Pancreas (tissue), 10 donors: Measurements from ENCODE around the gene KATNAL2. TPM values are rescaled to one million over a fixed set of nuclear protein-coding genes. Genes with fewer than 3 reads are reported as not detected.

Experiments used
- ATAC-seq, 4 donors: fragments of 200-7000 bp; cut with Tn5 transposase; one replicate each; pipeline versions ENCODE4 v1.8.0 to v1.9.1; 2020; ENCODE audit warnings: mild to moderate bottlenecking in 4 of 4, moderate library complexity in 4 of 4
- DNase-seq, 6 donors: peaks; one replicate each; pipeline ENCODE4 v3.0.0-alpha.2; 2020
- FAIRE-seq: peaks from 2 replicates; lab custom pipeline; 2012; peaks lifted over from hg19 to GRCh38; lab: Jason Lieb, UNC
- H3K27ac ChIP-seq, 4 donors: fragments of 200-600 bp; sonication (generic); 1 replicate in 3 of 4; 2 replicates in 1 of 4; pipeline versions ENCODE4 v1.5.0 to v1.8.0; 2020
- H3K27me3 ChIP-seq, 4 donors: fragments of 200-600 bp; one replicate each; pipeline ENCODE4 v1.8.0; 2021
- H3K36me3 ChIP-seq, 3 donors: fragments of 200-600 bp; sonication (generic) in 1 of 3; one replicate each; pipeline versions ENCODE4 v1.5.0 to v1.8.0; 2020 to 2021
- H3K4me1 ChIP-seq, 3 donors: fragments of 200-600 bp; one replicate each; pipeline ENCODE4 v1.8.0; 2021
- H3K4me3 ChIP-seq, 4 donors: fragments of 200-600 bp; sonication (generic) in 2 of 4; one replicate each; pipeline versions ENCODE4 v1.5.0 to v1.8.0; 2020 to 2021
- H3K9me3 ChIP-seq, 4 donors: fragments of 200-600 bp; one replicate each; pipeline ENCODE4 v1.8.0; 2021
- CTCF ChIP-seq, 4 donors: fragments of 200-600 bp; sonication (generic) in 3 of 4; IDR thresholded peaks; one replicate each; pipeline versions ENCODE4 v1.5.0 to v1.8.0; 2021; ENCODE audit warnings: antibody characterized with exemption in 4 of 4
- WGBS, 2 donors: extraction: QIAGEN DNeasy Blood & Tissue Kit; methylation state at CpG; one replicate each; pipeline ENCODE4 v1.1.7; 2013; 5-methylcytosine and 5-hydroxymethylcytosine counted together
- intact Hi-C, 3 donors: fragments of 100-400 bp; cut with DNase I; formaldehyde crosslinking; loops; one replicate each; pipeline versions ENCODE4 v1.11.1 to v1.14.2; 2022
- polyA plus RNA-seq, 2 donors: library from polyadenylated mRNA; stranded (reverse); fragments of 200-250 nt; gene quantifications; one replicate each; pipeline ENCODE4 v1.2.3, GENCODE V29; 2013
- total RNA-seq, 6 donors: library from RNA; stranded (reverse); fragmentation: NEBNext Ultra II Directional in 4 of 6; extraction: Animal tissue kit (Norgen Biotek cat#: 25700) in 4 of 6; gene quantifications; one replicate each; pipeline versions ENCODE4 v1.2.1 to v1.2.4, GENCODE V29; 2021 to 2023
- donor health status: healthy with polysubstance abuse.
- donor health status: DM: no; HTN: no; CAD: no; lungs with moderate emphysema.
- donor health status: DM: no; HTN: no; CAD: no.
- donor health status: control.
- donor health status: control.
- donor health status: Bipolar disorder and iron deficiency.
- donor health status: DM: yes; HTN: yes; CAD: no.
- donor health status: DM: no; HTN: no; CAD: no.
- donor health status: DM: no; HTN: no; CAD: no.
- donor health status: DM: yes; HTN: yes; CAD: no.

Gene KATNAL2
- total and polyA plus RNA-seq, 8 donors, result 0.97 to 3.8 (median 1.7) TPM

DNA sequence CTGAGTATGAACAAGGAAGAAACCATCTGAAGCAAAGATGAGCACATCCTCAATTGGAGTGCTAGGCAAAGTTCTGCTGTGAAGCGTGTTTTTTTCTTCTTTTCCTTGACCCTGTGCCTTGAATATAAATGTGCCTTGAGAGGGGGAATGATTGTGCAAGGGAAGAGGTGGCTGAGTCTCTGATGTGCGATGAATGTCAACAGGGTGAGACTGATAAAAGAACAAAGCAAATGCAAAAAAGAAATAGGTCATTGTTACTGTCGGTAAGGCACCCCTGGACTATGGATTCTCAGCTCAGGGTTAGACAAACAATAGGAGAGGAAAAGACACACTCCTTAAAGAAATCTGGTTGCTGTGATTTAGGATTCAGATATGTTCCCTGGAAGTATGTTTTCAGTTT, 178.4 kb downstream of the KATNAL2 start:
- Histone ChIP-seq H3K4me1 (no peaks in the 10 kb centered on the region), H3K9me3 (no peaks in the 10 kb centered on the region), H3K4me3 (no peak overlapping the region), H3K36me3 (no peaks in the 10 kb centered on the region), H3K27ac (no peak overlapping the region), H3K27me3 (no peaks in the 10 kb centered on the region)
- intact Hi-C loops, result loop anchor here in 1 of 3 donors (10.0 kb wide), 1 partner anchor 659 kb away; no protein-coding TSS in a partner anchor
- ATAC-seq (no peak), DNase-seq (no peak), FAIRE-seq (no peak)
- WGBS, 2 donors, result 82 to 83% methylated on average over 3 of the region's 3 CpGs
- no peak for TF ChIP-seq CTCF (IDR thresholded peaks at IDR 0.05)

DNA sequence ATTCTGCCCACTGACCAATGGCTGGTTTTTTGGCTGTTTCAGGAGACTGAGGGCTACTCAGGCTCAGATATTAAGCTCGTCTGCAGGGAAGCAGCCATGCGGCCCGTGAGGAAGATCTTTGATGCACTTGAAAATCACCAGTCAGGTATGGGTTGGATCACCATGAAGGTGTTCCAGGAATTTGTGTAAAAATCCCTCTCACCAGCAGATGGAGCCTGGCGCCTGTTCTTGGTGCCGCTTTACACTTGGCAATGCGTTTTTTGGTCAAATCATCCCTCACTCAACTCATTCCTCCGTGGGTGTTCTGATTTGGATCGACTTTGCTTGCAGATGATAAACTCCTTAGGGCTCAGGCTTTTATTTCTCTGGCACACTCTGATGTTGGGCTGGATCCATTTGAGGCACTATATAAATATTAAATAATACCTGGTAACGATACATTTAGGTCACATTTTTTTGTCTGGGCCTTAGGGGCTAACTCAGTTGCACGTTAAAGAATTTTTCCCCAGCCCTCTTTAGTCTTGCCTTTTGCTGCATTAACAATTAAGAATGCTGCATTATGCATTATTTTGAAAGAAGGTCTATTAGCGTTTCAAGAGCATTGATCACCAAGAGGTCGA, 182.9 kb downstream of the KATNAL2 start:
- FAIRE-seq (no peak), ATAC-seq (peak; percentile 80 to 93 (median 90)), DNase-seq (peak; percentile 18 to 73 (median 42))
- H3K9me3 ChIP-seq, result no peaks in the 10 kb centered on the region
- WGBS, 2 donors, result 23 to 25% methylated on average over 12 of the region's 12 CpGs
- H3K4me1 ChIP-seq, result no peaks in the 10 kb centered on the region
- H3K36me3 ChIP-seq, result peaks cover 0 to 5% (median 0%) of the 10 kb centered on the region in 3 donors
- no peak overlapping the region for H3K27ac ChIP-seq
- no peaks in the 10 kb centered on the region for H3K27me3 ChIP-seq
- peak; percentile 49 to 59 (median 56) for TF ChIP-seq CTCF (IDR thresholded peaks at IDR 0.05)
- intact Hi-C loops, result loop anchor here in 2 of 3 donors (5.0 to 10.0 kb wide), 2 partner anchors 102 to 104 kb away; no protein-coding TSS in a partner anchor
- H3K4me3 ChIP-seq, result no peak overlapping the region

GRCh38 chr18:47108373-47108772, 191.0 kb downstream of the KATNAL2 start:
- no peak for TF ChIP-seq CTCF (IDR thresholded peaks at IDR 0.05)
- 68 to 71% methylated on average over 3 of the region's 3 CpGs for WGBS, 2 donors
- Histone ChIP-seq H3K27me3 (no peaks in the 10 kb centered on the region), H3K36me3 (peaks cover 0 to 17% (median 0%) of the 10 kb centered on the region in 3 donors), H3K9me3 (no peaks in the 10 kb centered on the region), H3K4me1 (no peaks in the 10 kb centered on the region), H3K27ac (no peak overlapping the region), H3K4me3 (no peak overlapping the region)
- intact Hi-C loops, result loop anchor here in 1 of 3 donors (10.0 kb wide), 1 partner anchor 96 kb away; no protein-coding TSS in a partner anchor
- no peak for DNase-seq
- no peak for ATAC-seq
- FAIRE-seq, result no peak

GRCh38 chr18:47108998-47109405, 191.6 kb downstream of the KATNAL2 start:
- Histone ChIP-seq H3K36me3 (peaks cover 0 to 13% (median 0%) of the 10 kb centered on the region in 3 donors), H3K27me3 (no peaks in the 10 kb centered on the region), H3K4me3 (no peak overlapping the region), H3K4me1 (no peaks in the 10 kb centered on the region), H3K9me3 (no peaks in the 10 kb centered on the region), H3K27ac (no peak overlapping the region)
- WGBS, 2 donors, result 86 to 93% methylated on average over 7 of the region's 7 CpGs
- ATAC-seq (no peak), FAIRE-seq (no peak), DNase-seq (no peak)
- intact Hi-C loops, result loop anchor here in 1 of 3 donors (10.0 kb wide), 1 partner anchor 96 kb away; no protein-coding TSS in a partner anchor
- TF ChIP-seq CTCF (IDR thresholded peaks at IDR 0.05), result no peak

- FAIRE-seq (no peak), DNase-seq (no peak), ATAC-seq (no peak)
- no peak for TF ChIP-seq CTCF (IDR thresholded peaks at IDR 0.05)
- no peaks in the 10 kb centered on the region for H3K9me3 ChIP-seq
- peaks cover 0 to 13% (median 0%) of the 10 kb centered on the region in 3 donors for H3K36me3 ChIP-seq
- 58 to 79% methylated on average over 1 of the region's 1 CpG for WGBS, 2 donors
- intact Hi-C loops, result loop anchor here in 1 of 3 donors (10.0 kb wide), 1 partner anchor 95 kb away; no protein-coding TSS in a partner anchor
- H3K4me1 ChIP-seq, result no peaks in the 10 kb centered on the region
- no peaks in the 10 kb centered on the region for H3K27me3 ChIP-seq
- H3K4me3 ChIP-seq, result no peak overlapping the region
- H3K27ac ChIP-seq, result peak overlapping the region in 1 of 4 donors; percentile 22
Measured at GRCh38 chr18:47109720-47110119, 192.3 kb downstream of the KATNAL2 start.
